GM23248 (cell line): ENCODE data around the gene MAMDC2.

Experiments
- EZH2 ChIP-seq: fragments of 200-600 bp; sonication (generic); IDR thresholded peaks from 2 replicates; pipeline ENCODE4 v1.6.1; 2018; ENCODE audit warnings: antibody characterized with exemption, mild to moderate bottlenecking; ENCODE audit not compliant: insufficient read depth, poor library complexity, severe bottlenecking
- EZH2phosphoT487 ChIP-seq: fragments of 200-600 bp; sonication (generic); IDR thresholded peaks from 2 replicates; pipeline ENCODE4 v1.6.1; 2018; ENCODE audit warnings: antibody characterized with exemption, moderate library complexity, mild to moderate bottlenecking, low read depth; ENCODE audit not compliant: insufficient read depth

- TF ChIP-seq EZH2phosphoT487 (no peak), EZH2 (no peak)
These were observed 133.5 kb downstream of the MAMDC2 start for GRCh38 chr9:70177121-70177520.
